HG03565 (cell line): ENCODE results near the gene CHMP5.

ENCODE experiments used
- ATAC-seq: cut with Tn5 transposase; IDR thresholded peaks from one replicate; pipeline ENCODE4 v1.9.1; 2021; ENCODE audit warnings: mild to moderate bottlenecking, moderate library complexity; ENCODE audit not compliant: unreplicated experiment

CHMP5 gene

GRCh38 chr9:33273266-33273971 is 8.6 kb downstream of the CHMP5 start:
- ATAC-seq, result no peak

GRCh38 chr9:33273972-33274328 is 9.1 kb downstream of the CHMP5 start:
- ATAC-seq, result no peak

GRCh38 chr9:33277484-33277883 is 12.6 kb downstream of the CHMP5 start:
- ATAC-seq, result no peak

GRCh38 chr9:33285502-33285901 is 20.7 kb downstream of the CHMP5 start:
- ATAC-seq, result no peak

- ATAC-seq, result no peak
These were observed 22.2 kb downstream of the CHMP5 start for GRCh38 chr9:33287087-33287490.

GRCh38 chr9:33288235-33288634 is 23.4 kb downstream of the CHMP5 start:
- no peak for ATAC-seq

GRCh38 chr9:33288828-33289483 is 24.1 kb downstream of the CHMP5 start:
- ATAC-seq, result no peak

GRCh38 chr9:33289496-33289895 is 24.6 kb downstream of the CHMP5 start:
- no peak for ATAC-seq

GRCh38 chr9:33289936-33290246 is 25.0 kb downstream of the CHMP5 start:
- no peak for ATAC-seq

GRCh38 chr9:33290247-33291030 is 25.6 kb downstream of the CHMP5 start, which contains the start of gene NFX1:
NFX1 (plus strand) TSS chr9:33290516; CDS start chr9:33290573, 57 bp downstream.
- peak; percentile 87 for ATAC-seq

GRCh38 chr9:33291031-33291397 is 26.2 kb downstream of the CHMP5 start:
- ATAC-seq, result no peak

- ATAC-seq, result no peak
These were observed 27.1 kb downstream of the CHMP5 start for GRCh38 chr9:33291901-33292300.

GRCh38 chr9:33293782-33294181 is 28.9 kb downstream of the CHMP5 start:
- no peak for ATAC-seq

- no peak for ATAC-seq
These were observed 30.0 kb downstream of the CHMP5 start for GRCh38 chr9:33294670-33295432.

- peak; percentile 29 for ATAC-seq
These were observed 30.7 kb downstream of the CHMP5 start for GRCh38 chr9:33295571-33295970.

- peak; percentile 92 for ATAC-seq
These were observed 32.6 kb downstream of the CHMP5 start for GRCh38 chr9:33297432-33297831.

- no peak for ATAC-seq
These were observed 35.7 kb downstream of the CHMP5 start for GRCh38 chr9:33300546-33300945.

GRCh38 chr9:33304362-33304761 is 39.5 kb downstream of the CHMP5 start:
- no peak for ATAC-seq

- no peak for ATAC-seq
These were observed 41.2 kb downstream of the CHMP5 start for GRCh38 chr9:33306037-33306436.

GRCh38 chr9:33307067-33307466 is 42.2 kb downstream of the CHMP5 start:
- no peak for ATAC-seq

GRCh38 chr9:33309903-33310302 is 45.1 kb downstream of the CHMP5 start:
- no peak for ATAC-seq
